WTC11 (cell line): ENCODE measurements around the gene PTK6.

Experiments used
- CTCF ChIP-seq: fragments of 200-600 bp; IDR thresholded peaks from 2 replicates; pipeline ENCODE4 v1.8.0; 2022; ENCODE audit warnings: antibody characterized with exemption
- ELF4 ChIP-seq: sonication (generic); formaldehyde crosslinking; IDR thresholded peaks from 2 replicates; pipeline ENCODE4 v1.8.1; 2022; ENCODE audit warnings: low read depth, mild to moderate bottlenecking, moderate library complexity, missing genetic modification reagents
- ETV6 ChIP-seq: sonication (generic); formaldehyde crosslinking; IDR thresholded peaks from 2 replicates; pipeline ENCODE4 v1.8.1; 2022; ENCODE audit warnings: mild to moderate bottlenecking, missing genetic modification reagents
- GTF2I ChIP-seq: fragments of 250-450 bp; sonication (Bioruptor Pico); conservative IDR thresholded peaks from 2 replicates; pipeline ENCODE4 v1.4.0; 2021; ENCODE audit warnings: mild to moderate bottlenecking
- MAX ChIP-seq: sonication (generic); formaldehyde crosslinking; IDR thresholded peaks from 2 replicates; pipeline ENCODE4 v1.8.0; 2022; ENCODE audit warnings: mild to moderate bottlenecking, missing genetic modification reagents
- NFYB ChIP-seq: sonication (generic); formaldehyde crosslinking; conservative IDR thresholded peaks from 2 replicates; pipeline ENCODE4 v1.8.0; 2022; ENCODE audit warnings: low read depth, missing genetic modification reagents
- SOX15 ChIP-seq: fragments of 250-450 bp; sonication (Bioruptor Pico); IDR thresholded peaks from 2 replicates; pipeline ENCODE4 v1.9.0; 2021; ENCODE audit warnings: mild to moderate bottlenecking
- ZNF232 ChIP-seq: sonication (generic); formaldehyde crosslinking; IDR thresholded peaks from 2 replicates; pipeline ENCODE4 v1.8.0; 2022; ENCODE audit warnings: mild to moderate bottlenecking, missing genetic modification reagents
- TF ChIP-seq, protein P1 (sequence below): sonication (generic); formaldehyde crosslinking; IDR thresholded peaks from 2 replicates; pipeline ENCODE4 v1.8.0; 2022; ENCODE audit warnings: mild to moderate bottlenecking, missing genetic modification reagents

- TF ChIP-seq CTCF (no peak), SOX15 (CRISPR knock-in tag) (no peak), ZNF232 (CRISPR knock-in tag) (no peak), MAX (no peak), GTF2I (CRISPR knock-in tag) (no peak), ELF4 (no peak), NFYB (no peak), ETV6 (no peak)
- TF ChIP-seq, protein P1, sequence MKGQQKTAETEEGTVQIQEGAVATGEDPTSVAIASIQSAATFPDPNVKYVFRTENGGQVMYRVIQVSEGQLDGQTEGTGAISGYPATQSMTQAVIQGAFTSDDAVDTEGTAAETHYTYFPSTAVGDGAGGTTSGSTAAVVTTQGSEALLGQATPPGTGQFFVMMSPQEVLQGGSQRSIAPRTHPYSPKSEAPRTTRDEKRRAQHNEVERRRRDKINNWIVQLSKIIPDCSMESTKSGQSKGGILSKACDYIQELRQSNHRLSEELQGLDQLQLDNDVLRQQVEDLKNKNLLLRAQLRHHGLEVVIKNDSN (CRISPR knock-in tag), result no peak
Measured at GRCh38 chr20:63544241-63544957, 7.2 kb upstream of the PTK6 start.
